ENCODE data around the gene LHCGR.
A peak's percentile ranks its signal among the peaks of the same experiment; 100 is the strongest.
"Not testable (repeated sequence)": the region's sequence is repeated elsewhere in the genome, so short reads cannot be mapped to it uniquely, and the experiment has no call there.

The LHCGR gene

DNA sequence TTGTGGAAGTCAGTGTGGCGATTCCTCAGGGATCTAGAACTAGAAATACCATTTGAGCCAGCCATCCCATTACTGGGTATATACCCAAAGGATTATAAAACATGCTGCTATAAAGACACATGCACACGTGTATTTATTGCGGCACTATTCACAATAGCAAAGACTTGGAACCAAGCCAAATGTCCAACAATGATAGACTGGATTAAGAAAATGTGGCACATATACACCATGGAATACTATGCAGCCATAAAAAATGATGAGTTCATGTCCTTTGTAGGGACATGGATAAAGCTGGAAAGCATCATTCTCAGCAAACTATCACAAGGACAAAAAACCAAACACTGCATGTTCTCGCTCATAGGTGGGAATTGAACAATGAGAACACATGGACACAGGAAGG lies 16.3 kb downstream of the LHCGR start:
- not testable (repeated sequence) for DNase-seq

DNA sequence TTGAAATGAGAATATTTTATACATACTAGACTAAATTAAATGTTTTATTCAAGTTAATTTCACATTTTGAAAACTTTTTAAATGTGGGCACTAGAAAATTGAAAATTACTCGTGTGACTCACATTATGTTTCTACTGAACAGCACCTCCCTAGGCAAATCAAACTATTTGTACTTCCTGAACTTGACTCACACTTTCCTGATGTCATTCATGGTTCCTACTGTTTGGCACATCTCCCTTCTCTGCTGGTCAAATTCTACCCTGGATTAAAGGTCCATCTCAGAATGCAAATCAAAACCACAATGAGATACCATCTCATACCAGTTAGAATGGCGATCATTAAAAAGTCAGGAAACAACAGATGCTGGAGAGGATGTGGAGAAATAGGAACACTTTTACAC lies 16.7 kb downstream of the LHCGR start:
- DNase-seq = no peak

DNA sequence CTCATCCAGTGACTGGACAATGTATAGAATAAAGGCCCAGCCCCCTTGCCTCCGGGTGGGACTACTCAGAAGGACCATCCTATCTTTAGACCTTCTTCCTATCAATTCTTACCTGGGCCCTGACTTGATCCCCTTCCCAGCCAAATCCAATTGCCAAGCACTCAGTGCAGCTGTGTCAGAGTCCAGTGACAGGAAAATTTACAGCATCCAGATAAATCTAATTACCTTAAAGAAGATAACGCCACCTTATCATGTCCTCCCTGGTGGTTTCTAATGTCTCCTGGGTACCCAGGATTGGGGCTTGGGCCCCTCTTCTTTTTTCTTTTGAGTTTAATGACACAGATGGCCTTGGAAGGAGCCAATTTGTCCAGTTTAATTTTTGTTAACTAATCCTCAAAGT lies 19.3 kb downstream of the LHCGR start:
- DNase-seq = no peak

- no peak for DNase-seq
Observed at GRCh38 chr2:48734576-48735303, 20.8 kb downstream of the LHCGR start.

DNA sequence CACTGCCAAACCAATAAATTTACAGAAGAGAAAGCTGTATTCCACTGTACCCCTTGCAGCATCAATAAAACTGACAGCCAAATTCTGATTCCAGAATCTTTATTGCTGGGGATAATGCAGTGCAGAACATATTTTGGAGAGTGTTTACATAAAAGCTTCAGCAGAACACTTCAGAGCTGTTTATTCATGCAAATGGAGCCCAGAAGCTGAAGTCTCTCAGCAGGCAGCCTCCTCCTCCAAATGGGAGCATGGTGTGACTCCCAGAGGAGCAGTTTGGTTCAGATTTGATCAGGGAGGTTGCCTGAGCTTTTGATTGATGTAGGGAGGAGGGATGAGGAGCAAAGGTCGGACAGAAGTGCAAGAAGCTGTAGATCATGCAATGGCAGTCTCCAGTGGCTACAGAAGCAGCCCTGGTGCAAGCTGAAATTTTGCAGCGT lies 22.4 kb downstream of the LHCGR start:
- no peak for DNase-seq

GRCh38 chr2:48728840-48729239 lies 26.7 kb downstream of the LHCGR start:
- DNase-seq = peak; percentile 45

DNA sequence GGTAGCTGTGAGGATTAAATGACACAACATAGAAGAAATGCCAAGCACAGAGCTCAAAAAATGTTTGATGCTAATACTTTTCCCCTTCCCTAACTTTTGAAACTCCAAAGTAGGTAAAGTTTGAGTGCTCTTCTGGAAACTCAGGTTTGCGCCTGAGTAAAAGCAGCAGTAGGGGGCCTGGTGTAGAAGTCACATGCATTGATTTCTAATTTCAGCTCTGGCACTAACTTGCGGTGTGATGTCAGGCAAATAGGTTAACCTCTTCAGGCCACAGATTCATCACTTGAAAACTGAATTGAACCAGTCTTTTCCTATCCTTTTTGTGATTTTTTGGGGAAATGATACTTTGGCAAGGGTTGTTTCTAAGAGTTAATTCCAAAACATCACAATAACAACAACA lies 27.2 kb downstream of the LHCGR start:
- DNase-seq = no peak

DNA sequence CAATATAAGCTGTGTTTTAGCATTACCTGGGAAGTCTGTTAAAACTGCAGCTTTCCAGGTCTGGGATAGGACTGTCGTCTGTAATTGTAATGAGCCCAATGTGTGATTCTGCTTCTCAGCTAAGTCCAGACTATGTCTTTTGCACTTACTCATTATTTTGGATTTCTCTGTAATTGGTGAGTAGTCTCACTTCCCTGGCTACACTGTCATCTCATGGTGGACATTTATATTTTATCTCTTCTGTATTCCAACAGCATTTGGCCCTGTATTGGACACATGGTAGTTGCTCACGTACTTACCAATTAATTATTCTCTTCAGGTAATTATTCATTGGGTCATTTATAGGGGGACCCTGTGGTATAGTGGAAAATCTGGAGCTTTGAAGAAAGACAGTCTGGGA lies 28.0 kb downstream of the LHCGR start:
- no peak for DNase-seq

DNA sequence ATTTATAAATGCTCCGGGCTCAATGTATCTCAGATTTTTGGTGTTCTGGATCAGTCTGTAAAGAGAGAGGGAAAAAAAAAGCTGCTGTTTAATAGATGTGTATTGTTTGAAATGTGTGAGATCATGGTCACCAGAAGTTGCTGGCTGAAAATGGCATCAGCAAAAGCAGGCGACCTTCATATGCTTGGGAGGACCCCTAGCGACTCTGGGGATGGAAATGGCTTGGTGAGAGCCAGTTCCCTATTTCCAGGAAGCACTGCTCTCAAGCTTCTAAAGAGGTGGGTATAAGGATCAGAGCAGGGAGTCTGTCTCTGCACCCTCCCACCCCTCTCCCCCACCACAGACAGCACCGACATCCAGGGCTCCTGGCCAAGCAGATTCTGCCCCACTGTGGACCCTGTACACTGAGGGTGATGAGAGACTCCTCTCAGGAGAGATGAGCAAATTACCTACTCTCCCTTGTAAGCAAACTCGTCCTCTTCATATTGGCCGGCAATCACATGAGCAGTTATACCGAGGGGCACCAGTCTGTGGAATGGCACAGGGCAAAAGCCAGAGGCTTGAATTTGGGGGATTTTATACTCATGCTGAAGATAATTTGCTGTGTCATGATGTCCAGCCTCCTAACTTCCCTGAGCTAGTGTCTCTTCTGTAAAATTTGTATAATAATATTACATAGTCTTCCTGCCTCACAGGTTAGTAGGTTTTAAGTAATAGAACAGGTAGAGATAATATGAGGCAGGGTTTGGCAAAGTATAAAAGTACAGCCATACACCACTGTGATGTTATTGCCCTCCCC lies 29.6 kb downstream of the LHCGR start:
- DNase-seq = no peak

GRCh38 chr2:48724278-48724677 lies 31.2 kb downstream of the LHCGR start:
- no peak for DNase-seq

GRCh38 chr2:48723129-48723528 lies 32.4 kb downstream of the LHCGR start:
- DNase-seq = no peak

DNA sequence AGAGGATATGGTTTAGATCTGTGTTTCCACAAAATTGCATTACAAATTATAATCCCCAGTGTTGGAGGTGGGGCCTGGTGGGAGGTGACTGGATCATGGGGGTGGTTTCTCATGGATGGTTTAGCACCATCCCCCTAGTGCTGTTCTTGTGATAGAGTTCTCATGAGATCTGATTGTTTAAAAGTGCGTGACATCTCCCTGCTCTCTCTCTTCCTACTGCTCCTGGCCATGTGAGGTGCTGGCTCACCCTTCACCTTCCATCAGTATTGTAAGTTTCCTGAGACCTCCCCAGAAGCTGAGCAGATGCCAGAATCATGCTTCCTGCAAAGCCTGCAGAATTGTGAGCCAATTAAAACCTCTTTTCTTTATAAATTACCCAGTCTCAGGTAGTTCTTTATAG lies 33.1 kb downstream of the LHCGR start:
- no peak for DNase-seq

DNA sequence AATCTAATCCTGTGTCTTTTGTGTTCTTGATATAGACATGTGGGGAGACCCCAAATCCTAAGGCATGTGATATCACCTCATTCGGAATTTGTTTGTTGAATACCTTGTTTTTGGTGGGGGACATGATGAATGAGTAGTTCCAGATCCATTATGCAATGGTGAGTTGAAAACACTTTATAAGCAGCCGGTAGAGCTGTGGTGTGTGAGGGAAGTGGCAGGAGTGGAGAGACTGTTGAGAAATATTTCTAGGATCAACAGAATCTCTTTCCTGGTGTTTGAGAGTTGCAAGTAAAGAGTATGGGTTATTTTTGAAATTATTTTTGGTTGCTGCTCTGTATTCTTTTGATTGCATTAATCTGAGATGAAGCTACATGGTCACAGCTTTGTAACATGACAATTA lies 34.4 kb downstream of the LHCGR start:
- no peak for DNase-seq

- no peak for DNase-seq
Observed at GRCh38 chr2:48719480-48720177, 35.9 kb downstream of the LHCGR start.

GRCh38 chr2:48717846-48718245 lies 37.7 kb downstream of the LHCGR start:
- no peak for DNase-seq

DNA sequence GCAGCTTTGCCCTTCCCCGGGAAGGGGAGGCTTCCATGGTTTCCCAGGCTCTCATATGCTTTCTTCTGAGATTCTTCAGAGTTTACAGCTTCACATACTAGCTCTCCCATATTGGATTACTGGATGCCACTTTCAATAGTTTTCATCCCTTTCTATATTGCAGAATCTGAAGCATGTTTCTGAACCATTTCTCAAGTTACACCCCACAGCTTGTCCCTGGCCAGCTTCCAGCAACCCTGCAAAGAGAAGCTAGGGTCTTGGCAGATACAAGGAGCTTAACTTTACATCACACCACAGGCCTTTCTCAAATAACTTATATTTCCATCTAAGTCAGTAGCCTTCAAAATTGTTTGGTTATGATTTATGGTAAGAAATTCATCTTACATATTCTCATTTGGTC lies 39.6 kb downstream of the LHCGR start:
- no peak for DNase-seq

- DNase-seq = no peak
Observed at GRCh38 chr2:48715042-48715899, 40.3 kb downstream of the LHCGR start.

GRCh38 chr2:48714245-48714644 lies 41.3 kb downstream of the LHCGR start:
- no peak for DNase-seq

- DNase-seq = no peak
Observed at GRCh38 chr2:48713647-48714046, 41.9 kb downstream of the LHCGR start.

DNA sequence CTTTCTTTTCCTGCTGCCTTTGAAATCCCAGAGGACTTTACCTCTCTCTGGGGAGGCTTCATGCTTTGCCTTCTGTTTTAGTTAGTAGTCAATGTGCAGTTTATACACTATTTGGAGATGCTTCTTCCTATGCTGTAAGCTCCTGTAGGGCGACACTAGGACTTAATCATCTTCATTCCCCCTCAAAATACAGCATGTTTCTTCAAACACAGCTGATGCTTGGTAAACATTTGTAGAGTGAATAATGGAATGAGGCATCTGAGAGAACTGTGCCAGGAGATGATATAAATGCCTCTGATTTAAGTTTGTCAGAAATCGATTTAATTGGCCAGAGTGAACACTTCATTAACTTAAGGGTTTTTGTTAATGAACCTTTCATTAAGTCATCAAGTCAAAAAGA lies 43.4 kb downstream of the LHCGR start:
- no peak for DNase-seq

DNA sequence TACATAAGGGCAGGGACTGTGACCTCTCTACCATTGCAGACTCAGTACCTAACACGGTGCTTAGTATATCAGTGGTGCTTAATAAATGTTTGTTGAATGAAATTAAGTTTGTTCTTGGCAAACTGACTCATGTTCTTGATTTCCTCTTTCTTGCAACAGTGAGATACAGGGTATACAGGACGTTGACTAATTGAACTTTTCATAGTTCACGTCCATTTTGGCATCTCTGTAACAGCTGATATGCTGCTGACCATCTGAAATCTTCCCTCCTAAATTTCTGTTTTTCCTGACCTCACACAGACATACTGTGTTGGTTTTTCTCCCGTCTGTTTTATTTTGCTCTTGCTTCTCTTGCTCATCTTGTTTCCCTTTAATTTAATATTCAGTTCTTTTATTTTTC lies 44.2 kb downstream of the LHCGR start:
- DNase-seq = no peak

GRCh38 chr2:48709096-48710034 lies 46.2 kb downstream of the LHCGR start:
- DNase-seq = no peak
